Stimulated activated CD4-positive, alpha-beta T cell treated with anti-CD3 and anti-CD28 coated beads, TNF-alpha, amount 100 ng/mL, for 1 hour (primary cell): ENCODE measurements around the gene BACE2.

Experiments used
- DNase-seq, 3 donors: peaks; one replicate each; pipeline ENCODE4 v3.0.0-alpha.2; 2020; ENCODE audit warnings: low read depth in 3 of 3, low spot score in 1 of 3

The BACE2 gene

GRCh38 chr21:41317458-41317857 is 149.5 kb downstream of the BACE2 start:
- DNase-seq: no peak

DNA sequence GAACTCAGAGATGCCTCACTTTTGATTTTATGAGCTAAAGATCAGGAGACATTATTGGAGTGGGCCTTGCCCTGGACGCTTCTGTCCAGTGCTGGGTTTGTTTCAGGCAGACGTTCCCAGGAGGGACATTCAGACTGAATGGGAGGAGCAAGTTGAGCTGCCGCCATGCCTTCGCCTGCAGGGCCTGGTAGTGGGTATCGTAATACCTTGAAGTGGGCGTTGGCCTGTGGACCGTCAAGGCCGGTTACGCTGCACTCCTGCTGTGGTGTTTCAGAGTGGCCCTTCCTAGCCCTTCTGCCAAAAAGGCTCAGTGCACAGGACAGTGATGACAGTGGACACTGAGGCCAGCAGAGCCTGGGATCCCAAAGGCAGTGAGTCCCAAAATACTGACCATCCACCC is 150.3 kb downstream of the BACE2 start:
- DNase-seq: no peak

DNA sequence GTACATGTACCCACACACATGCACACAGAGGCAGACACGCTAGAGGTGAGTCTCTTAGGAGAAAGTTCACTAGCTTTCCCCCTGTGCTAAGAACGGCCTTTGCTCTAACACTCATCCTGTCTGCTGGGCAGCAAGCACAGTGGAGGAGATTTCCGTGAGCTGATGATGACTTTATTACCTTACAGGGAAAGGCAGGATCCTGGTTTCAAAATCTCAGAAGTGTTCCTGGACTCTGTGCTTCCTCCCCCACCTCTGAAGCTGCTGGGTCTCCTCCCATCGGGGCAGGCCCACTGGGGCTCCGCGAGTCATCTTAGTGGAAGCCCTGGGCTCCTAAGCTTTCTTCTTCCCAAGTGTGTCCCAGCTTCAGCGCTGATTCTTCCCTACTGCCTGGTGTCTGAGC is 151.3 kb downstream of the BACE2 start:
- no peak for DNase-seq

DNA sequence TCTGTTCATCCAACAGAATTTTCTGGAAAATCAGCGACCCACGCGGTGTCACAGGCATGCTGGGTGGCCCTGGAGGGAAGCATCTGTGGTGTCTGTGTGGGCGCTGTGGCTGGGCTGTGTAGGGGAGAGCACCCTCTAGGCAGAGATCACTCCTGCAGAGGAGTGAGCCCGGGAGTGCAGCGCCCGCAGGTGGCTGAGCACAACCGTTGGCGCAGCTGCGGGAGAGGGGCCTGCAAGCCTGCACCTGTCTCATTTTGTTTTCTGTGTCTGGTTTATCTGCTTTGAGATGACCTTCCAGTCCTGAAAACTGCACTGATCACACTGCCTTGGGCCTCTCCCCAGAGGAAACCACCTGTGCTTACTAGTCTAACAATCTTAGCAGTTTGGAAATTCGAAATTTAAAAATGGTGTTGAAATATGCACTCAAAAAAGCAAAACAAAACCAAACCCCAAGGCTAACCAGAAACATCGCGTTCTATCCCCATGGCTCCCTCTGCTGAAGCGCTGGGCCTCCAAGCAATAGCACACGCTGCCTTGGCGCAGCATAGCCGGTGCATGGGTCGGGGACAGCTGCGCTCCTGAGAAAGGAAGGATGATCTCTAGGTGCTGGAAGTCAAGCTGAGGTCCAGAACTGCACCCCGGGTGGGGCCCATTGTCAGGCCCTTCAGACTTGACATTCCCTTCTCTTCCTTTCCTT is 153.4 kb downstream of the BACE2 start:
- no peak for DNase-seq

DNA sequence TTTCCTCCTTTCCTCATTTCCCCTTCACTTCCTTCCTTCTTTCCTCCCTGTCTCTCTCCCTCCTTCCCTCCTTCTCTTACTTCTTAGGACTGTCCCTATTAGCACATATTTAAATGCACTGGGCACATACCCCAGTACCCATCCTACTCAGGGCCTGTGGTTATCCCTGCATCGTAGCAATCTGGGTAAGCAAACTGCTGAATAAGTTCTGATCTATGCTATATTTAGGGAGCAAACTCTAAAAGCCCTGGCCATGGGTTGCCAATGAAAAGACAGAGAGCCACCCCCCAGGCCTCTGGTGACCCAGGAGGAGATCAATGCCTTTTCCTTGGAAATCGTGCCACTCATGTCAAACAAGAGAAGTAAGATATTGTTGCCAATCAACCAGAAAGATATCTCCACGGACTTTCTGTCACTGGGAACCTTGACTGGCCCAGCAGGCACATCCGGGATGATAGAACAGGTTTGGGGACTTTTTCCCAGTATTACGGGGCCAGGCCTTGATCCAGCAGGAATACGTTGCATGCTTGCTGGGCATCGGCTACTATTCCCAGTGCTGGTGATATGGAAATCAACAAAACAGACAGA is 154.0 kb downstream of the BACE2 start:
- no peak for DNase-seq

DNA sequence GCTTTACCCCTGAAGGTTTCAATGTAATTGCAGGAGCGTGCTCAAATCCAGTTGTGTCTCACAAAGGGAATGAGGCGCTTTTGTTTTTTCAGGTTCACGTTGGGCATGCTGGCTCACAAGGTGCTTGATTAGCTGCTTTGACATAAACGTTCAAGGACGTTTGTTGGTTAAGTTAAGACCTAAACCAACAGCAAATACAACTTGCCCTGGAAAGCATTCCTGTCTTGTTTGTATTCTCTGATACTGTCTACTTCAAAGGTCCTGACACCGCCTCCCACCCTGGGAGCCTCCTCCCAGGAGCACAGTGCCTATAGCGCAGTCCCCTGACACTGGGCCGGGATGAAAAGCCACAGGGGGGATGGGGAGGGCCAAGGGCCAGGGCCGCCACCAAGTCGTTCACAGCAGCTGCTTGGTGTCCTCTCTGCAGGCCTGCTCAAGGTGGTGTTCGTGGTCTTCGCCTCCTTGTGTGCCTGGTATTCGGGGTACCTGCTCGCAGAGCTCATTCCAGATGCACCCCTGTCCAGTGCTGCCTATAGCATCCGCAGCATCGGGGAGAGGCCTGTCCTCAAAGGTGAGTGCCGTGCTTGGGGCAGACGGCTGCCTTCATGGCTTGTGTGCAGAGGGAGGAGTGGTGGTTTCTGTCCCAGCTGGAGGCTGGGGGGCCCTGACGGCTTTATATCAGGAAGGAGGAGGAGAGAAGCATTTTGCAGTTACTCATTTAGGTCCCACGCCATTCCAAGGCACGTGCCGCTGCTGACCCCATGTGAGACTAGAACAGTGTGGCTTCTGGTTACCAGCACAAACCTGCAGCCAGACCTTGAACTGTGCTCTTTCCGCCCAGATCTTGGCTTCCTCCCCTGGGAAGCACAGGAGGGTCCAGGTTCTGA is 154.8 kb downstream of the BACE2 start:
- DNase-seq: no peak

DNA sequence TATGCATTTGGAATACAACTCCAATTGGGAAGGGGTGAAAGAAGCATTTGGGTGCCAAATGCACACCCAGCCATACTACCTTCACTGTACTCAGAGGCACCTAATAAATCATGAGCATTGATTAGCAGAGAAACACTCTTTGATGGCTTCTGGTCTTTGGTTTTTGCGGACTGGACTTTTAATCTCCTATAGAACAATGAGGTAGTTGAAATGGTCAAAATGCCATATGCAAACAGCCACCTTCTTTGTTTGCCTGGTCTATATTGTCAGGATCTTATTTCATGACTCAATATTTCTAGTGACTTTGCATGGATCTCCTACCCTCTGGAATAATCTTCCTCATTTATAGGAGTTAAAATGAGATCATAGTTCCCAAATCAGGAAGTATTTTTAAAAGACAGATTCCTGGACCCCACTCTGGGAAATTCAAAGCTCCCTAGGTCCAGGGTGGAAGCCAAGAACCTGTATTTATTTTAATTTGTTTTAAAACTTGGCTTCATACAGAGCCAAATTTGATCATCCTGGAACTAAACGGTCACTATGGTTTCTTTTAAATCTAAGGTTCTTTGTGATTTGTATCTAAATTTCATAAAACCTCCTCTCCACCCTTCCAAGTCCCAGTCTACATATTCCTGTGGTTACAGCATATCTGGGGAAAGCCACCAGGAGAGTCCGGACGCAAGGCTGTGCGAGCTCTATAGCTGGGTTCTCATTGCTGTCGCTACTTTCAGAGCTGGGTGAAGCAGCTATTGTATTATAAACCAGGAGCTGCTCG is 157.4 kb downstream of the BACE2 start:
- DNase-seq: no peak

- DNase-seq: no peak
Observed at GRCh38 chr21:41326414-41327080, 158.6 kb downstream of the BACE2 start.

- DNase-seq: no peak
Observed at GRCh38 chr21:41327753-41328152, 159.8 kb downstream of the BACE2 start.

DNA sequence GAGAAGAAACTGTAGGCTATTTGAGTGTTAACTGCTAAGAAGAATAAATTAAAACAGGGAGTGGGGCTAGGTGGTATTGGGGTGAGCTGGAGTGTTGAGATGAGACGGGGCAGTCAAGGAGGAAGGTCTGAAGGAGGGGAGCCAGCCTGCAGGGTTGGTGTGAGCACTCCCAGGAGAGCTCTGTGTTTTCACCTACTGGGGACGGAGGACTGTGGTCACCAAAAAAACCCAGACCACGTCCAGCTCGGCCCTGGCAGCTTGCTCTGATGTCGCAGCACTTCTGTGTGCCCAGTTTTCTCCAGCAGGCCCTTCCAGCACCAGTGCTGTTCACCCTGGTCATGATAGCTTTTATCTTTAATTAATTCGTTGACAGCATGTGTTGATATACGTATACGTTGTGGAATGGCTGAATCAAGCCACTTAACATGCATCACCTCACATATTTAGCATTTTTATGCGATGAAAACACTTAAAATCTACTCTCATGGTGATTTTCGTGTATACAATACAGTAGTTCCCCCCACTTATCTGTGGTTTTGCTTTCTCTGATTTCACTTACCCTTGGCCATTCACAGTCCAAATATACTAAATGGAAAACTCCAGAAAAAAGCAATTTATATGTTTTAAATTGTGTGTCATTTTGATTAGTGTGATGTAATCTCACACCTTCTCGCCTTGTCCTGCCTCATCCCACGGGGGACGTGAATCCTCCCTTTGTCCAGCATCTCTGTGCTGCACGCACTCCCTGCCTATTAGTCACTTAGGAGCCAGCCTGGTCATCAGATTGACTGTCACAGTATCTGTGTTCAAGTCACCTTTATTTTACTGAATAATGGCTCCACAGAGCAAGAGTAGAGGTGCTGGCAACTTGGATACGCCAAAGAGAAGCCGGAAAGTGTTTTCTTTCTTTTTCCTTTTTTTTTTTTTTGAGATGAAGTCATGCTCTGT is 161.0 kb downstream of the BACE2 start:
- DNase-seq: no peak
